ENCODE data around the gene AP1B1.
"Not testable (repeated sequence)": the region's sequence is repeated elsewhere in the genome, so short reads cannot be mapped to it uniquely, and the experiment has no call there.

Gene AP1B1

DNA sequence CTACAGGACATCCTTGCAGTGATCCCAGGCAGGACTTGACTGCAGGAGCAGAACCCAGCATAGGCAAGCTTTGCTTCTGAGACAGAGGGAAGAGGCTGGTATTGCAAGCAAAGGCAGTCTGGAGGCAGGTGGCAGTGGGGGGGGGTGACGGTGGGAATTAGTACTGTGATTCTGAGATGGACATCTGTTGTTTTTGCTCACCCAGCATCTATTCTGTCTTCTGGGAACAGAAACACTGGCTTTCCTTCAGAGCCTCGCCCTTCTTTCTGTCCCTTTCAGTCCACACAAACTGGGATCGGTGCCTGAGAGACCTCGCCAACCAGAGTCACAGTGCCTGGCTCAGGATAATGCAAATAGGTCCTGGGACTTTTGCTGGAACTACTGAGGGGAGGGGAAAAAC lies 41.7 kb downstream of the AP1B1 start:
- DNase-seq, result no peak

DNA sequence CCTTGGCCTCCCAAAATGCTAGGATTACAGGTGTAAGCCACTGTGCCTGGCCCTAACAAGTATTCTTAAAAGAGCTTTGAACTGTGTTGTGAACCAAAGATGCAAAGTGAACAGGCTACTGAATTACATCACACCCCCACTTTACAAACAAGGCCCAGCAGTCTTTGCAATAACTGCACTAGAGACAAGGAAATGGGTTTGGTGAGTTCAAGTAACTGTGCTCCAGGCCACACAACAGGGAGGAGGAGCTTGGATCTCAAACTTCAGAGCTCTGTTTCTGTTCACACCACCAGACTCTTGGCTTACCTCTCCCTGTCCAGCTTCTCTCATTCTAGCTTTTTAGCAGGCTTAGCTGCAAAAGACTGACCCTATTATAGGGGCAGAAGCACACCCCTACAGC lies 42.4 kb downstream of the AP1B1 start:
- DNase-seq, result no peak

DNA sequence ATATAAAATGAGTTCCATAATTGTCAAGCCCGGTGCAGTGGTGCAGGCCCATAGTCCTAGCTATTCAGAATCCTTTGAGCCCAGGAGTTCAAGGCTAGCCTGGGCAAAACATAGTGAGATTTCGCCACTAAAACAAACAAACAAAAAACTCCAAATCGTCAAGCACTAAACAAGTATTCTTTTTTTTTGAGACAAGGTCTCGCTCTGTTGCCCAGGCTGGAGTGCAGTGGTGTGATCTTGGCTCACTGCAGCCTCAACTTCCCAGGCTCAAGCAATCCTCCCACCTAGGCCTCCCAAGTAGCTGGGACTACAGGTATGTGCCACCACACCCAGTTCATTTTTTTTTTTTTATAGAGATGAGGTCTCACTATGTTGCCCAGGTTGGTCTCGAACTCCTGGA lies 43.5 kb downstream of the AP1B1 start:
- not testable (repeated sequence) for DNase-seq

DNA sequence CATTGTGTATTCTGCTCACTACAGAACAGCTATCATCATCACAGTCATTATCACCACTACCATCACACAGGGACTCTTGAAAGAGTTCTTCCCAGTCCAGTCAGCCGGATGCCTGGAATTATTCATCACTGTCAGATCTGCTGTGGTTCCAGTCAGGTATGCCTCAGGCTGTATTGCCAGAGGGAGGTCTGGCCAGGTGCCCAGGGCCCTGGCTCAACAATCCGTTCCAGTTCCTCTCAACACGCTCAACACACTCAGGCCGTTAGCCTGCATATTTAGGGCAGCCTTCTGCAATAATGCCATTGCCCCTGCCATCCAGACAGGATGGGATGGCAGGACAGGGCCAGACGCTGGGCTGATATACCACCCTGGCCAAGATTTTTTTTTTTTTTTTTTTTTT lies 44.2 kb downstream of the AP1B1 start:
- DNase-seq, result no peak

DNA sequence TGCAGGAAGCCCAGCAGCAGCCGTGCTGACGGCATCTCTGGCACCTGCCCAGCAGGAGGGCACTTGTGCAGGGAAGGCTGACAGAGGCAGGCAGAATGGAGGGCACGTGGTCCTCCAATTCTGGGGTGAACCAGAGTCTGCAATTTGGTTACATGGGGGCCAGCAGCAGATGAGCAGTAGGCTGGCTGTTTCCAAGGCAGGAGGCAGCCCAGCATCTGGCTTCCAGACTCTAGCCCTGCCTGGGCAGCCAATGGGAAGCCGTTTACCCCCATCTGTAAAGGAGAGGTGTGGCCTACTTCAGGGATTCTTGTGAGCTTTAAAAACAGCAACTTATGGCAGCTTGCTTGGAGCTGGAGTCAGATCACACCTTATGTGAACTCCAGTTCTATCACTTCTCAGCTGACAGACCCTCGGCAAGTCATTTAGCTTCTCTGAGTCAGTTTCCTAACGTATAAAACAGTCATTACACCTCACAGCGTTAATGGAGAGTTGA lies 45.0 kb downstream of the AP1B1 start:
- no peak for DNase-seq

DNA sequence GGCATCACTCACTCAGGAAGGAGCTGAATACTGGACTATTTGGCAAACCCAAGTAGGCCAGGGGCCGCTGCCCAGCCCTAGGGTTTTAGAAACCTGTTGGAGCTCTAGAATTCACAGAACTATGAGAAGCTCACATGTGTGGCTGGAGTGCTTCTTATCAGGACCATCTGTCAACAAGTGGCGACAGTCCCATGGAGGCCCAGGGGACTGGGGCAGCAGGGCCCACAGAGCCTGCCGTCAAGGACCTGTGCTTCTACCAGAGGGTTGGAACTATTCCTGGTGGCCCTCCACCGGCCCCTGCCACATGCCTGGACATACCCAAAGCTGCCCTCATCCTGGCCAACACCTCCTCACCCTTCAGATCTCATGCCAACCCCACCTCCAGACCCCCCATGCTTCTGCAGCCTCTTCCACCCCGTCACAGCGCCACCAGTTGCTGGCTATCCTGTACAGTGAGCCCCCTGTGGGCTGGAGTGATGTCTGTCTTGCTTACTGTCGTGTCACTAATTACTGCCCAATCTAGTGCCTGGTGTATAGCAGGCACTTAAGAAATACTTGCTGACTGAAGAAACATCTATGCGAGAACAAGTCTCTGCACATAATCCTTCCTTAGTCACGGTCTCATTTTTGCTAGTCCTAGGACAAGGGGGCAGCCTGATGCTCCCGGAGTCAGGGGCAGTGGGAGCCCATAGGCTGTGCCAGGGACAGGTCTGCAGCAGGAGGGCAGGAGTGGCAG lies 45.6 kb downstream of the AP1B1 start:
- DNase-seq, result no peak

DNA sequence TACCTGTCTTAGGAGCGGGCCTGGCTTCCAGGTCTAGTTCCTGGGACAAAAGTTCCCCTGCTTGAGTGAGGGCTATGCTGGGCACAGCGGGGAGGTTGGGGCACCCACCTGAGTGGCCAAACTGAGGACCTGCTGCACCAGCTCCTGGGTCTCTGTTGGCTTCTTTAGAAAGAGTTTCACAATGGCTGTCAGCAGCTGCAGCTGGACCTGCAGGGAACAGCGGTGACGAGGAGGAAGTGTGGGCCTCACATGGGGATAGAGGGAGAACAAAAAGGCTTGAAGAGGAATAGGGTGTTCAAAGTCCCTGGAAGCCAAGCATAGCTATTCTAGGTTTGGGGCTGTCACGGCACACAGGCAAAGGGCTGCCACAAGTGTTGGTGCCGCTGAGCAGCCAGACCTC lies 46.2 kb downstream of the AP1B1 start:
- no peak for DNase-seq

DNA sequence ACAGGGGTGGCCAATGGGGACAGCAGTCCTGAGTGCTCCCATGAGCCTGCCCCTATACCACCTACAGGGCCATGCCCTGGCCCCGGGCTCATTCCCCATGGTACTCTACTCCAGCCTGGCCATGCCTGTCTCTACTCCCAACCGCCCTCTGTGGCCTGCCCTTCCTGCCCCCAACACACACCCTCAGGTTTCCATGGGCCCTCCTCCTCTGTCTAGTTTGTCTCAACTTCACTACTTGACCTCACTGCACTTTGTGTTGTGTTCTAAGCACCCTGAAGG lies 46.6 kb downstream of the AP1B1 start:
- DNase-seq, result no peak

DNA sequence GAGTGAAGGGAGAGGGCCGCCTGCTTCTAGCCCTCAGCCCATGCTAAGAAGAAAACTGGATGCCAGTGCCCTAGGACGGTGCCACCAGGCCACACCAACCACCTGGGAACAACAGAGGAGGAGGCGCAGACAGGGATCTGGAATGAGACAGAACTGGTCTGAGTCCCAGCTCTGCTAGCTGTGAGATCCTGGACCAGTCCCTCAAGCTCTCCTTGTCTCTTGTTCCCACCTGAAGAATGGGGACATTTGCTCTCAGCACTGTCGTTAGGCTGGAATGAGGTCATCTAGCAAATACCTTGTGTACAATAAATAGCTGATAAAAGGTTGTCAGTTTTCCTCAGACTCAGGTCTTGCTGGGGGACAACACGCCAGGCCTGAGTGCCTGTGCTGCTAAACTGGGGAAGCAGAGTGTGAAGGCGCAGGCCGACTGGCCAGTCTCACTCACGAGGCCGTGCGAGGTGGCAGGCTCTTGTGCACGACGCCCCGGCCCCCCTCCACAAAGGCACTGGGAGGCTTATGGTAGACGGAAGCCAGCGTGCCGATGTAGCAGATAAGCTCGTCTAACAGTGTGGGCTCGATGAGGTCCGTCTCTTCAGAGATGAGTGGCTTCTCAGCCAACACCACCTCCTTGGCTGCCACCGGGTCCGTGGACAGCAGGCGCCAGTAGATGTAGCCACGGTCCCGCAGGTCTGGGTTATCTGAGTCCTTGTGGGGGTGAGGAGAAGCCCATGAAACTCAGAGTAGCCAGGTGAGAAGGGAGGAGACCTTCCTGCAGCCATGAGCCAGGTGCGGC lies 47.1 kb downstream of the AP1B1 start:
- no peak for DNase-seq

DNA sequence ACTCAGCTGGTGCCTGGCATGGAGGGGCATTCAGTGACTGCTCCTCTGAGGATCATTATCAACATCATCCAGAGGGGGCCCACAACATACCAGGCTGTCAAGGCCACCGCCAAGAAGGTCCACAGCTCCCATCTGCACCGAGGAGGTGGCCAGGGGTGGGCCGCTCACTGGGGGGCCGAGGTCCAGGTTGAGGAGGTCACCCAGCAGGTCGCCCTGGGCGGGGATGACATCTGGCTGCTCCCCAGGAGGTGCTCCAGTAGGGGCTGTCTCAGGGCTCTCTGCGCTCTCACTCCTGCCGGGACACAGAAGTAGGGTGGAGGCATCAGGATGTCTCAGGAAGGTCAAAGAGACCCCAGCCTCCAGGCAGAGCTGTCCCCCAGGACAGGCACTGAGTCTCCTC lies 47.8 kb downstream of the AP1B1 start:
- DNase-seq, result no peak

DNA sequence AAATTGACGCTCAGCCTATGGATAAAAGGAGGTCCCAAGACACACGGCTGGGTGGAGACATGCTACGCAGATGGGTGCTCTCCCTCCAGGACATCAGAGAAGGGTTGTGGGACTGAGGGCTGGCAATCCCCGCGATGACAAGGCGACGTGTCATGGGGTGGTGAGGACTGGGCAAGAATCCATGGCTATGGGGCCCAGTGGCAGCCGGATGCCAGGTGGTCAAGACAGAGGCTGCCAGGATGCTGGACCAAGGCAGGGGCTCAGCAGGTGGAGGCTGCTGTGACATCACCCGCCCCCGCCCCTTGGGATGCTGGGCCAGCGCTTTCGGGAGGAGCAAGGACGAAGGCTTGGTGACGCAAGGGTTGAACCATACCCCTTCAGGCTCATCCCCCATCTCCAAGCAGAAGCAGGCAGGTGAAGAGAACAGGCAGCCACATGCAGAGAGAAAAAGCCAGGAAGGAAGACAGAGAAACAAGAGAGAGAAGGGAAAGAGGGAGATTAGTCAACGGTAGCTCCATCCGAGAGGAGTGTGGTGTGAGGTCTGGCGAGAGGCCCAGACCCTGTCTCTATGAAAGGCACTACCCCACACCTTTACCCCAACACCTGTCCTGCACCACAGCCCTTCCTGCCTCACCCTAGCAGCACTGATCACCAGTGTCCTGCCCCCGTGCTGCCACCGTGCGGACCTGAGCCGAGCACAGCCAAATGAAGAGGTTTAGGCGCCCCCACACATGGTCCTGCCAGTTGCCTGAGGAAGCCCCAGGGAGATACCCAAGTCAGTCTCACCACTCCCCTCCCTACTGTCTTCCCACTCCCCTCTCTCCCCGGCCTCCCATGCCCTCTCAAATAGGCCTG lies 48.8 kb downstream of the AP1B1 start:
- no peak for DNase-seq

DNA sequence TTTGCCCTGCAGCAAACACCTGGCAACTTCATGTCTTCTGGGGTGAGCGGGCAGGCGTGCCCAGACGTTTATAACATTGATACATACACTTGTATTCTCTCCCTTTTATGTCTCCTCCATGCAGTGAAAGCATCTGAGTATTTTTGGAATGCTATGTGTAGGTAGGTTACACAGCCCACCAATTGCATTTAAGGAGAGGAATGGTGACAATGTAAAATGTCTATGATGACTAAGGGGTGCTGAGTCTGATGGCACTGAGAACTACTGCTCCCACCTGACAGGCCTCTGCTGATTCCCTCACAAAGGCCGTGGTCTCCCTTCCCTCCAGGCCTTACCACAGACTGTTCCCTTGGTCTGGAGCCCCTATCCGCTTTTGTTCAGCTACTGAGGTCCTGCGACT lies 50.0 kb downstream of the AP1B1 start:
- no peak for DNase-seq

DNA sequence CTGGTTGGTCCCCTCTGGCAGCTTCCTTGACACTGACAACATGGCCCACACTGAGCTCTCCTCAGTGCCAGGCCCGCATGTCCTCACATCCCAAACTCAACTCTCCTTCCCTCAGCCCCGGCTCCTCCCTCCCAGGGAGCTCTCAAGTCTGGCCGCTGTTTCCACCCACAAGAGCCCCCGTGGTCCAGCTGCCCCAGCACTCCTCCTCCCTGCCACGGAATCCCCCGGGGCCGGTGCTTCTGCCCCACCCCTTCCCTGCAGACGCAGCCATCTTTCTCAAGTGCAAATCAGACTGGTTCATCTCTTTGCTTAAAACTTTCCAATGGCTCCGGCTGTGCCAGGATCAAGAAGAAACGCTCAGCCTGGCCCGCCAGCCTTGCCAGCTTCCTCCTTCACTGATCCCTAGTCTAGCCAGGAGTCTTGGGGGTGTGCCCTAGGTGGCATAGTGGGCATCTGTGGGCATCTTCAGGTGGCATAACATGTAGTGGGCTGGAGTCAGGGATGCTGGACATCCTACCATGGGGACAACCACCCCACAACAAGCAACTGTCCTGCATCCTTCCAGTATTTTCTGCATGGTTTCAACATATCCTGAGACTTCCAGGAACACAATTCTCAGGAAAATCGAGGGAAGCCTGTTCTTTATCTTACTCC lies 50.6 kb downstream of the AP1B1 start:
- no peak for DNase-seq

DNA sequence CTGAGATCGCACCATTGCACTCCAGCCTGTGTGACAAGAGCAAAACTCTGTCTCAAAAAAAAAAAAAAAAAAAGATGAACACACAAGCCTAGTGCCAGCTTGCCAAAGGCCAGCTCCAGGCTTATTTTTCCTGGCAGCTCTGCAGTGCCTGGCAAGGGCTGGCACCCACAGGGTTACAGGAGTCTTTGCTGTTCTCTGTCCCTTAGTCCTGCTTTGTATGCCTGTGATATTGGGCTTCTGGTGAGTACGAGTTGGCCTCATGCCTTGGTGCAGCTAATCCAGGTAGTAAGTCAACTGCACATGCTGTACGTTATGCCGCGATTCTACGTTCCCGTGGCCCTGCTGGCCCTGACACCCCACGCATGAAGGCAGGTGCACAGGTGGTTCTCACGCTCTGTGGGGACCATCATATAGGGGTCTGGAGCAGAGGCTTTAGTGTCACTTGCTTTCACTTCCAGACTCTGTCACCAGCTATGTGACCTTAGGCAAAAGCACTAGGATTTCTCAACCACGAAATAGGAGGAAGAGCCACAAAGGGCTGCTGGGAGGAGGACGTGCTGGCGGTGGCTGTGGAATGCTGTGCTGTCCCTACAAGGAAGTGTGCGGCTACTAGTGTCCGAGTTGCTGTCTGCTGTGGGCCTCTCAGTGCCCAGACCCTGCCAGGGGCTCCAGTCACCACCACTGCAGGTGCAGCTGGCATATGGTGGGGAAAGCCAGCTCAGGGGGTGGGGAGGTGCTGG lies 51.4 kb downstream of the AP1B1 start:
- DNase-seq, result no peak

DNA sequence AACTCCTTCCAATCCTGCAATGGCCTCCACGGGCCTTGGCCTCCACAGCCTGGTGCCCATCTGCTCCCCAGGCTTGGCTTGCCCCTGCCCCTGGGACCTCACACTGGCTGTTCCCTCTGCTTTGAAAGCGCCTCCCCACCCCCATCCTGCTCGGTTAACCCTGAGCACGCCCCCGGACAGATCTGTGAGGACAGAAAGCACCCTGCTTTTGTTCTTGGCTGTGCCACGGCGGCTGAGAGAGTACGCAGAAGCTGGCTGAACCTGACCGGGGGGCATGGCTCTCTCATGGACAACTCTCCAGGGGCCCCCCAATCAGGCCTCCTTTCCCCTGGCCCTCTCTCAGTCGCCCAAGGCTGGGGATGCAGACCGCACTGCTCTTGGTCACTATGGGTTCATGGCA lies 52.7 kb downstream of the AP1B1 start:
- DNase-seq, result no peak

DNA sequence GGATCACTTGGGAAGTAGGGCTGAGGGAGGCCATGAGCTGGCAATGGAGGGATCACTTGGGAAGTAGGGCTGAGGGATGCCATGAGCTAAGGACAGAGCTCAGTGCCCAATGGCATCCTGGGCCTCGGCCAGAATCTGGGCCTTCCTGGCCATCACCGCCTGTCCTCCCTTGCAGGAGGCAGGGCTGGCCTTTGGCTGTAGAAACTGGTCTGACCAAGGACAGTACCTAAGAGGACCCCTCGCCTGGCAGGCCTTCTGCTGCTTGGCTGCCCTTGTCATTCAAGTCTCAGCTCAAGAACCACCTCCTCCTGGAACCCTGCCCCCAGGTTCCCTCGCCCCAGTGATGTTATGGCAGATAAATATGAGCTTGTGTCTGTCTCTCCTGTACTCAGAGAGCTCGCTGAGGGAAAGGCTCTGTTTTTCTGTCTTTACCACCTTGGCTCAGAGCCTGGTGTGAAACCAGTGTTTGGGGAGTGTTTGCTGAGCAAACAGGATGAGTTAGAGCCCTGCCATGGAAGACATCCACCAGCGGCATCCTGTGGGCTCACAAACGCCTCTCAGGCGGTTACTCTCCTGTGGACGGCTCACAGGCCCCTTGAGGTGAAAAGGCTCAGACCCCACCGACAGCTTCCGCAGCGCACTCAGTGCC lies 53.5 kb downstream of the AP1B1 start:
- DNase-seq, result no peak

DNA sequence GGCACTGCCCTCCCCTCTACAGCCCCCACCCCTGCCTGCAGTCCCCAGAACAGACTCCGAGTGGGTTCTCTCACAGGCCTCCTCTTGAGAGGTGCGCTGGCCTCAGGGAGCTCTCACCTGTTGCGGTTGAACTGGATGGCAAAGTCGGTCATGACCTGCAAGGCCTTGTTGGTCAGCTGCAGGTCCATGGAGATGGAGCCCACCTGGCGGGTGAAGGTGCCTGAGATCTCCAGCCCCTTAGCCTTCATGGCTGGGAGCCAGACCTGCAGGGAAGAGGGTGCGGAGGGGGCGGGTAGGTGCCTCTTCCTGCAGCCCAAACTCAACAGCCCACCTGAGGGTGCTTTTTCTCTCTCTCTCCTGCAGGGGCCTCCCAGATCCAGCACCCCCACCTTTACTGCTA lies 54.2 kb downstream of the AP1B1 start:
- no peak for DNase-seq

DNA sequence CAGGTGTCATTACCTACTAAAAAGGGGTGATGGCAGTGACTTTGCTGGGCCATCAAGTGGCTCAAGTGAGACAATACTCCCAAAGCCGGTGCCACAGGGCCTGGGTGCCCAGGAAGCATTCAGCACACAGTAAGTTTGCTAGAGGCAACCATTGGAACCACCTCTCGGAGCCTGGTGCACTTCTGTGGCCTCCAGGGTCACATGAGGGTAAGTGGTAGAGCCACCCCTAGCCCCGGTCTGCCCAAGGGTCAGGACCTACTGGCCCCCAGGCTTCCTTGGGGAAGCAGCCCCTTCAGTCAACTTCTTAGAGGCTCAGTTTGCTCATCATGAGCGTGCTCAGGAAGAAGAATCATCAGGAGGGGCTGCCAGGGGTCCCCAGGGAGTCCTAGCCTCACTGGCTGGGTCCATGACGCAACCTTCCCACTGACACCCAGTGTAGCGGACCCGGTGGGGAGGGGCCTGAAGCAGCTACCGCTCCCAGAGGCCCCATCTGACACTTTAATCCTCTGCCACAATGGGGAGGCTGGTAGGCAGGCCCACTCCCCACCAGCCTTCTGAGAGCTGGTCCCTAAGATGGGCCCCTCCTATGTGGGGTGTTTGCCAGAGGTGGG lies 55.4 kb downstream of the AP1B1 start:
- DNase-seq, result no peak

DNA sequence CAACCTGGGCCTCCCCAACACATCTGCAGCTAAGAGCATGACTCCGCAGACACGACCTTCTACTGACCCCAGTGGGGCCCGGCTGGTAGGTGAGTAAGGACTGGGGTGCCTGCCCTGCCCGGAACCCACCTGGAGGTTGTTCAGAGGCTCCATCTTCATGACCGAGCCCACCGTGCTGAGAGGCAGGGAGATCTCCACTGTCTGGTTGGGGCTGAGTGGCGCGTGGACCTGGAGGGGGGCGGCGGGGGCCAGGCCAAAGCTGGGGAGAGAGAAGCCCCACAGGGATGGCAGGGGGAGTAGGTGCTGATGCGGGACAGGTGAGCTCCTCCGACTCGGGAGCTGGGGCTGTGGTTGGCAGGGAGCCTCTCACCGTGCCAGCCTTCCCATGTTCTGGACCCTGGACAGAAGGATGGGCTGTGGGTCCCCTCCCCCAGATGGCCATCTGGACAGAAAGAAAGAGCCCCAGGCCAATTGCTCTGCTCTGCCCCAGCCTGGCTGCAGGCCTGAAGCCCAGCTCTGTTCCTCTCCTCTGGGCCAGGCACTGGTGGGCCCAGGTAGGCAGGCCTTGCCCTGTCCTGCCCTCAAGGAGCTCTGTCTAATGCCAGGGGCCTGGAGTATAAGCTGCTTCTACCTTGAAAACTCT lies 56.6 kb downstream of the AP1B1 start:
- DNase-seq, result no peak

DNA sequence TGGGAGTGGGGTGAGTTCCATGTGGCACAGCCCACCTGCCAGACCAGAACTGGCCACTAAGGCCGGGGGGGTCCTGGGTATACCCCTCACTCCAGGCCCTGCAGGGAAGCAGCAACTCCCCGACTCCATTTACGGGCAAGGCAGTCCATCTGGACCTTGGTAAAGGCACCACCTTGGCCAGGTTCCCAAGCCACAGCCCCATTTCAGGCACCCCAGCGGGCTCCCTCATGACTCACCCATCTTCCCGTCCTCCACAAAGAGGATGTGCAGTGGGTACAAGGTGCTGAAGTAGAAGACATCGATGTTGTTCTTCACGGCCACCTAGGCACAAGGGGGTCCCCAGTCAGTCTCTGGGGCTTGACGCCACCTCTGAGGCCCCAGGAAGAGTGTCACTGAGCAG lies 57.2 kb downstream of the AP1B1 start:
- DNase-seq, result no peak

DNA sequence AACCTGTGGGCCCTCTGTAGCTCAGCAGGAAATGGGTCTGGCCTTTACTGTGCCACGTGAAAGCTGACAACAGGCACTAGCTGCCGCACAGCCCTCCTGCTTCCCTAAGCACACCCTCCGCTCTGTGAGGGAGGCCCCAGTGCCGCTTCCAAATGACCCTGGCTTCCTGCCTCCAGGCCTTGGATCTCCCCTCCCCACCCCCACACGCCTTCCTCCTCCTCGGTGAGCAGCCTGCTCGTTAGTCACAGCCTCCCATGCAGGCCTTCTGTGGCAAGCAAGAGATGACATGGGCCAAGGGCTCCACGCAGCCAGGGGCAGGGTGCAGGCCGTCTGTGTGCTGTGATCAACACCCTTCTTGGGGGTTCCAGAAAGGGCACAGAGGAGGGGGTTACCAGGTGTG lies 57.6 kb downstream of the AP1B1 start:
- DNase-seq, result peak; percentile 92

Measured in NCI-H187 treated with DMSO at 0.1 percent for 48 hours (cell line).